ENCODE measurements around the gene RBPMS2. TPM values are rescaled to one million over a fixed set of nuclear protein-coding genes. Genes with fewer than 3 reads are reported as not detected.

Gene RBPMS2
- polyA plus RNA-seq, 1 of the 3 experiments (the other 2 are of a cell fraction), result 6.5 TPM

GRCh38 chr15:64713592-64713991, 61.8 kb downstream of the RBPMS2 start:
- no peaks in the 10 kb centered on the region for H4K20me1 ChIP-seq (ENCODE audit: insufficient read depth)
- no peak for DNase-seq
- TF ChIP-seq REST (IDR thresholded peaks at IDR 0.05; ENCODE audit: low read depth, low read length) (no peak), USF1 (IDR thresholded peaks at IDR 0.05; ENCODE audit: borderline replicate concordance, low read depth) (no peak), RFX5 (IDR thresholded peaks at IDR 0.05; ENCODE audit: low read length) (no peak), MEF2A (IDR thresholded peaks at IDR 0.05; ENCODE audit: borderline replicate concordance, low read depth) (no peak), RAD21 (IDR thresholded peaks at IDR 0.05; ENCODE audit: low read length) (no peak), CHD2 (IDR thresholded peaks at IDR 0.05; ENCODE audit: low read length, partially characterized antibody) (no peak), GATA2 (CRISPR knock-in tag; IDR thresholded peaks at IDR 0.05) (no peak), MXI1 (IDR thresholded peaks at IDR 0.05; ENCODE audit: low read depth, low read length) (no peak)
- H3K9me3 ChIP-seq, result no peaks in the 10 kb centered on the region
- 95% methylated on average over 6 of the region's 6 CpGs for WGBS (ENCODE audit: low lambda C conversion rate)
- no peak overlapping the region for H2AFZ ChIP-seq (ENCODE audit: low read depth)
- no peak overlapping the region for H3K9ac ChIP-seq
- no peaks in the 10 kb centered on the region for H3K79me2 ChIP-seq (ENCODE audit: insufficient read depth)
- no peaks in the 10 kb centered on the region for H3K9me2 ChIP-seq
- no peaks in the 10 kb centered on the region; a peak in 1 of 4 replicates for H3K4me1 ChIP-seq (ENCODE audit: control insufficient read depth in 1 of 2, insufficient read depth in 2 of 2, low read depth in 1 of 2, low read length in 1 of 2)
- no peak overlapping the region for H3K4me3 ChIP-seq (ENCODE audit: low read depth in 2 of 2, low read length in 1 of 2)
- no peak overlapping the region for H3K27ac ChIP-seq (ENCODE audit: low read depth in 2 of 2, low read length in 1 of 2)
- ChIA-PET POLR2A (no interaction called here), CTCF (no interaction called here)
- H3F3A ChIP-seq (replicated peaks; ENCODE audit: insufficient read depth), result no peaks in the 10 kb centered on the region
- no peak overlapping the region for H3K4me2 ChIP-seq
- H3K27me3 ChIP-seq (ENCODE audit: insufficient read depth), result no peaks in the 10 kb centered on the region
- H3K36me3 ChIP-seq (replicated peaks in 1 of 2; ENCODE audit: control insufficient read depth in 1 of 2, insufficient read depth in 2 of 2, low read length in 1 of 2), result no peaks in the 10 kb centered on the region

- no peaks in the 10 kb centered on the region for H3K36me3 ChIP-seq (replicated peaks in 1 of 2; ENCODE audit: control insufficient read depth in 1 of 2, insufficient read depth in 2 of 2, low read length in 1 of 2)
- WGBS (ENCODE audit: low lambda C conversion rate), result 96% methylated on average over 2 of the region's 2 CpGs
- H2AFZ ChIP-seq (ENCODE audit: low read depth), result no peak overlapping the region
- H3K9ac ChIP-seq, result no peak overlapping the region
- H3K27ac ChIP-seq (ENCODE audit: low read depth in 2 of 2, low read length in 1 of 2), result no peak overlapping the region
- H3K79me2 ChIP-seq (ENCODE audit: insufficient read depth), result no peaks in the 10 kb centered on the region
- no peaks in the 10 kb centered on the region for H3K9me3 ChIP-seq
- CTCF ChIA-PET, result interaction anchor here (2.9 kb wide), 1 partner anchor 16 kb away, joined by 21 read pairs; no protein-coding TSS in a partner anchor
- H3F3A ChIP-seq (replicated peaks; ENCODE audit: insufficient read depth), result no peaks in the 10 kb centered on the region
- no peaks in the 10 kb centered on the region for H3K27me3 ChIP-seq (ENCODE audit: insufficient read depth)
- TF ChIP-seq TEAD4 (IDR thresholded peaks at IDR 0.05; ENCODE audit: borderline replicate concordance, insufficient read depth), result no peak
- no peak for DNase-seq
- H3K4me3 ChIP-seq (ENCODE audit: low read depth in 2 of 2, low read length in 1 of 2), result no peak overlapping the region
- POLR2A ChIA-PET, result no interaction called here
- H3K4me2 ChIP-seq, result no peak overlapping the region
- no peaks in the 10 kb centered on the region for H3K4me1 ChIP-seq (ENCODE audit: control insufficient read depth in 1 of 2, insufficient read depth in 2 of 2, low read depth in 1 of 2, low read length in 1 of 2)
- H3K9me2 ChIP-seq, result no peaks in the 10 kb centered on the region
- no peaks in the 10 kb centered on the region for H4K20me1 ChIP-seq (ENCODE audit: insufficient read depth)
These were observed 63.0 kb downstream of the RBPMS2 start for GRCh38 chr15:64712353-64712752.
